ENCODE results near the gene TM9SF2. TPM values are rescaled to one million over a fixed set of nuclear protein-coding genes. Genes with fewer than 3 reads are reported as not detected.

The TM9SF2 gene
- total RNA-seq, 4 donors from 2014 or later = 27.9 to 171 (median 116) TPM

- no peaks in the 10 kb centered on the region for H3K4me1 ChIP-seq
- H3K27me3 ChIP-seq = peaks cover 3% of the 10 kb centered on the region
- 82 to 84% methylated on average over 11 to 13 of the region's 13 CpGs for WGBS, 2 donors (ENCODE audit: low coverage in 1 of 2)
- H3K4me3 ChIP-seq = no peak overlapping the region
- intact Hi-C loops (cut with DNase I; ENCODE audit: low total_unique reads) = no loop called here
- H3K27ac ChIP-seq = no peak overlapping the region
- TF ChIP-seq POLR2A (IDR thresholded peaks at IDR 0.05) = no peak
- H3K36me3 ChIP-seq = no peaks in the 10 kb centered on the region
- peaks cover 0 to 7% of the 10 kb centered on the region in 2 donors for H3K9me3 ChIP-seq
- DNase-seq = no peak
- in situ Hi-C loops (cut with MboI; ENCODE audit: low pct_ligation_motif_present in 1 of 4, low pct_unique_long_range_greater_than_20kb in 1 of 4, low sequenced_read_pairs in 3 of 4) = no loop called here
These were observed 71.6 kb downstream of the TM9SF2 start for GRCh38 chr13:99572921-99573320.

GRCh38 chr13:99575376-99576120 lies 74.3 kb downstream of the TM9SF2 start:
- no peak for TF ChIP-seq POLR2A (IDR thresholded peaks at IDR 0.05)
- no peak for TF ChIP-seq EP300 (IDR thresholded peaks at IDR 0.05; ENCODE audit: low read depth)
- no peak for TF ChIP-seq CTCF (IDR thresholded peaks at IDR 0.05)
- no peak overlapping the region for H3K27ac ChIP-seq
- H3K4me1 ChIP-seq = peaks cover 0 to 3% (median 0%) of the 10 kb centered on the region in 4 donors
- intact Hi-C loops (cut with DNase I; ENCODE audit: low total_unique reads) = no loop called here
- no peaks in the 10 kb centered on the region for H3K36me3 ChIP-seq
- 71 to 86% methylated on average over 5 to 15 of the region's 18 CpGs for WGBS, 2 donors (ENCODE audit: low coverage in 1 of 2)
- peaks cover 3% of the 10 kb centered on the region for H3K27me3 ChIP-seq
- no peaks in the 10 kb centered on the region for H3K9me3 ChIP-seq
- in situ Hi-C loops (cut with MboI; ENCODE audit: low pct_ligation_motif_present in 1 of 4, low pct_unique_long_range_greater_than_20kb in 1 of 4, low sequenced_read_pairs in 3 of 4) = no loop called here
- DNase-seq = no peak
- H3K4me3 ChIP-seq = no peak overlapping the region

- WGBS, 2 donors (ENCODE audit: low coverage in 1 of 2) = 71 to 76% methylated on average over 7 to 10 of the region's 10 CpGs
- Histone ChIP-seq H3K4me3 (no peak overlapping the region), H3K27ac (no peak overlapping the region), H3K36me3 (no peaks in the 10 kb centered on the region), H3K9me3 (no peaks in the 10 kb centered on the region), H3K27me3 (peaks cover 3% of the 10 kb centered on the region), H3K4me1 (peaks cover 0 to 3% (median 0%) of the 10 kb centered on the region in 4 donors)
- TF ChIP-seq EP300 (IDR thresholded peaks at IDR 0.05; ENCODE audit: low read depth) (no peak), CTCF (IDR thresholded peaks at IDR 0.05) (no peak), POLR2A (IDR thresholded peaks at IDR 0.05) (no peak), POLR2AphosphoS5 (IDR thresholded peaks at IDR 0.05) (no peak)
- intact Hi-C loops (cut with DNase I; ENCODE audit: low total_unique reads) = no loop called here
- DNase-seq = no peak
- in situ Hi-C loops (cut with MboI; ENCODE audit: low pct_ligation_motif_present in 1 of 4, low pct_unique_long_range_greater_than_20kb in 1 of 4, low sequenced_read_pairs in 3 of 4) = no loop called here
These were observed 77.0 kb downstream of the TM9SF2 start for GRCh38 chr13:99577934-99578917.

- peaks cover 0 to 3% (median 0%) of the 10 kb centered on the region in 4 donors for H3K4me1 ChIP-seq
- no peaks in the 10 kb centered on the region for H3K9me3 ChIP-seq
- intact Hi-C loops (cut with DNase I; ENCODE audit: low total_unique reads) = no loop called here
- TF ChIP-seq POLR2AphosphoS5 (IDR thresholded peaks at IDR 0.05) (no peak), CTCF (IDR thresholded peaks at IDR 0.05) (no peak), POLR2A (IDR thresholded peaks at IDR 0.05) (no peak), EP300 (IDR thresholded peaks at IDR 0.05; ENCODE audit: low read depth) (no peak)
- in situ Hi-C loops (cut with MboI; ENCODE audit: low pct_ligation_motif_present in 1 of 4, low pct_unique_long_range_greater_than_20kb in 1 of 4, low sequenced_read_pairs in 3 of 4) = no loop called here
- no peaks in the 10 kb centered on the region for H3K36me3 ChIP-seq
- H3K4me3 ChIP-seq = no peak overlapping the region
- 83 to 85% methylated on average over 6 to 7 of the region's 7 CpGs for WGBS, 2 donors (ENCODE audit: low coverage in 1 of 2)
- no peak overlapping the region for H3K27ac ChIP-seq
- DNase-seq = no peak
- no peaks in the 10 kb centered on the region for H3K27me3 ChIP-seq
These were observed 79.4 kb downstream of the TM9SF2 start for GRCh38 chr13:99580500-99581268.

Measured in transverse colon (tissue), 4 donors.